Adrenal gland (tissue), 5 donors: ENCODE measurements around the gene TPSB2.

Experiments
- POLR2A ChIP-seq, 2 donors: fragments of 450-650 bp; IDR thresholded peaks; one replicate each; pipeline ENCODE4 v1.6.1; 2017; ENCODE audit warnings: antibody characterized with exemption in 2 of 2, mild to moderate bottlenecking in 2 of 2, moderate library complexity in 1 of 2
- TF ChIP-seq, protein P1 (sequence below), 6 experiments: fragments of 450-650 bp in 4 of 6; fragments of 200-600 bp in 2 of 6; sonication (generic) in 1 of 6; IDR thresholded peaks; 1 replicate in 5 of 6; 2 replicates in 1 of 6; pipeline versions ENCODE4 v1.5.1 to v1.8.0; 2016 to 2021; ENCODE audit warnings: antibody characterized with exemption in 6 of 6, mild to moderate bottlenecking in 2 of 6, moderate library complexity in 1 of 6
- donor health status: DM: no; HTN: no; CAD: no.

DNA sequence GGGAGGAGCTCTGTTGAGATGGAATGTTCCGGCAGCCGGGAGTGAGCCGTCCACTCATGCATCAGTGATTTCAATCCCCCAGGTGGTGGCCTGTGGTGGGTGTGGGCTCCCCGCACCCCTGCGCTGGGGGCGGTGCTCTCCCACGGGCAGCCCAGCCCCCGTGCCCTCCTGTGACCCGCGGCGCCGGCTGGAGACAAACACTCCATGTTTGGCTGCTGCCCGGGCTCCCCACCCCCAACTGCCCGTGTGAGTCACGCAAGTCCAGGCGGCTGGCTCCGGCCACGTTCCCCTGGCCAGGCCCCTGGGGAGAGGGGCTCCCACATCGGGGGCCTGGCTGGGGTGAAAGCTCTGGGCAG is 47.7 kb downstream of the TPSB2 start:
- TF ChIP-seq, protein P1, sequence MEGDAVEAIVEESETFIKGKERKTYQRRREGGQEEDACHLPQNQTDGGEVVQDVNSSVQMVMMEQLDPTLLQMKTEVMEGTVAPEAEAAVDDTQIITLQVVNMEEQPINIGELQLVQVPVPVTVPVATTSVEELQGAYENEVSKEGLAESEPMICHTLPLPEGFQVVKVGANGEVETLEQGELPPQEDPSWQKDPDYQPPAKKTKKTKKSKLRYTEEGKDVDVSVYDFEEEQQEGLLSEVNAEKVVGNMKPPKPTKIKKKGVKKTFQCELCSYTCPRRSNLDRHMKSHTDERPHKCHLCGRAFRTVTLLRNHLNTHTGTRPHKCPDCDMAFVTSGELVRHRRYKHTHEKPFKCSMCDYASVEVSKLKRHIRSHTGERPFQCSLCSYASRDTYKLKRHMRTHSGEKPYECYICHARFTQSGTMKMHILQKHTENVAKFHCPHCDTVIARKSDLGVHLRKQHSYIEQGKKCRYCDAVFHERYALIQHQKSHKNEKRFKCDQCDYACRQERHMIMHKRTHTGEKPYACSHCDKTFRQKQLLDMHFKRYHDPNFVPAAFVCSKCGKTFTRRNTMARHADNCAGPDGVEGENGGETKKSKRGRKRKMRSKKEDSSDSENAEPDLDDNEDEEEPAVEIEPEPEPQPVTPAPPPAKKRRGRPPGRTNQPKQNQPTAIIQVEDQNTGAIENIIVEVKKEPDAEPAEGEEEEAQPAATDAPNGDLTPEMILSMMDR (IDR thresholded peaks at IDR 0.05), result no peak
- no peak for TF ChIP-seq POLR2A (IDR thresholded peaks at IDR 0.05)
